Endometrium (tissue), 2 donors: ENCODE measurements around the gene SNX12.
"Not testable (repeated sequence)": the region's sequence is repeated elsewhere in the genome, so short reads cannot be mapped to it uniquely, and the experiment has no call there.

Source experiments
- FAIRE-seq: peaks from 2 replicates; lab custom pipeline; 2012; peaks lifted over from hg19 to GRCh38; lab: Jason Lieb, UNC
- donor health status: control.
- donor health status: control.

Gene SNX12

DNA sequence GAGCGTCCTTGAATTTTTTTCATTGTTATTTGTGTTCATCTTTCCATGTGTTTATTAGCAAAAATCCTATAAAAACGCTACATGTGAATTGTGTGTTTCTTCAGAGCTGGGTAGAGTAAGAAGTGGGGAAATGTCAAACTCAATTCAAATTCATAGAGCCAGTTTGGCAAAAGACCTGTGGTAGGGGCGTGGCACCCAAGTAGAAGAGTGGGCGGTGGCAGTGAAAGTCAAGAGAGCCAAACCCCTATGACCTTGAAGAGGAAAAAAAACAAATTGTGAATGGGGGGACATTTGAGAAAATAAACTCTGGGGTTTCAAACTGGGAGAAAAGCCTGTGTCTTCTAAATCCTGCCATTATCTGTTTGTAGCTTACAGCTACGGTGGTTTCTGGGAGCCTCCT is 23.1 kb upstream of the SNX12 start:
- no peak for FAIRE-seq

DNA sequence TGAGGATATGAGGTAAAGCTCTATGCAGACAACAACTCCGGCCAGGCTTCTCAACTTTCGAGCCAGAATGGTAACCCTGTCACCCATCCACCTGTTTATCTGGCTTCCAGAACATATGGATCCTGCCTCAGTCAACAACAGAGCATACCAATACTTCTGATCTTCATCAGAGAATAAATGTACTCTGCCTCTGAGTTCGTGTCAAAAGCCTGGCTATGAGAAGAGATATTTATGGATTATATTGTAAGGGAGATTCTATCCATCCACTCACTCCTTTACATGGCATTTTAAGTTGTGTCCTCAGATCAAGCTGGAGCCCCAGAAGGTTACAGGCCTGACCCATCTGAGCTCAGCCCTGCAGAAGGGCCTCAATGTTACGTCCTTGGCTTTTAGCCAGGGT is 17.8 kb upstream of the SNX12 start:
- no peak for FAIRE-seq

DNA sequence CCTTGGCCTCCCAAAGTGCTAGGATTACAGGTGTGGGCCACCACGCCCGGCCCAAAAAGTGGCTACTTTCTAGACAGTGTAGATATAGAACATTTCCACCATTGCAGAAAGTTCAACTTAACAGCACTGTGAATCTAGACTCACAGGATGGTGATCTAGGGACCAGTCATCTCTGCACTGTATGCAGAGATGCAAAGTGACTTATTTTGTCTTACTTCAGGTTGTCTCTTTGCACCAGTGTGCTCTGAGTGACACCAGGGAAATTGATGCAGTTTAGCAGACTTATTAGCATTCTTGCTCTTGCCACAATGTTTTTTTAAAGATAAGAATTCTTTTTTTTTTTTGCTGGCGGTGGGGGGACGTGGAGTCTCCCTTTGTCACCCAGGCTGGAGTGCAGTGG is 14.7 kb upstream of the SNX12 start:
- FAIRE-seq, result no peak

DNA sequence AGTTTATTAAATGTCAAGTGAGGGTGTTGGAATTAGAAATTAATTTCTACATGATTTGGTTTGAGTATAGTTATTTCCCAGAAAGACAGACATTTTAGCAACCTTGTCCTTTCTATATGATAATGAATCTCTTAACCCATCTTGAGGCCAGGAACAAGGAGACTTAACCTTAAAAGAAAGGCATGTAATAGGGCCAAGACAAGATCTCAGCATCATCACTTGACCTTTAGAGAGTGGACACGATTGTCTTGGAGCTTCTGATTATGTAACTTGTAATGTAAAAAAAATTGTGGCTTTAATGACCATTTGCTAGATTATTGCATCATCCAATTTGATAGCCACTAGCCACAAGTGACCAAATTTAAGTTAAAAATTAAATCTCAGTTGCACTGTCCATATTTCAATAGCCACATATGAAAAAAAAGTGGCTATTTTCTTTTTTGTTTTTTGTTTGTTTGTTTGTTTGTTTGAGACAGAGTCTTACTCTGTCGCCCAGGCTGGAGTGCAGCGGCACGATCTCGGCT is 14.1 kb upstream of the SNX12 start:
- FAIRE-seq, result no peak

DNA sequence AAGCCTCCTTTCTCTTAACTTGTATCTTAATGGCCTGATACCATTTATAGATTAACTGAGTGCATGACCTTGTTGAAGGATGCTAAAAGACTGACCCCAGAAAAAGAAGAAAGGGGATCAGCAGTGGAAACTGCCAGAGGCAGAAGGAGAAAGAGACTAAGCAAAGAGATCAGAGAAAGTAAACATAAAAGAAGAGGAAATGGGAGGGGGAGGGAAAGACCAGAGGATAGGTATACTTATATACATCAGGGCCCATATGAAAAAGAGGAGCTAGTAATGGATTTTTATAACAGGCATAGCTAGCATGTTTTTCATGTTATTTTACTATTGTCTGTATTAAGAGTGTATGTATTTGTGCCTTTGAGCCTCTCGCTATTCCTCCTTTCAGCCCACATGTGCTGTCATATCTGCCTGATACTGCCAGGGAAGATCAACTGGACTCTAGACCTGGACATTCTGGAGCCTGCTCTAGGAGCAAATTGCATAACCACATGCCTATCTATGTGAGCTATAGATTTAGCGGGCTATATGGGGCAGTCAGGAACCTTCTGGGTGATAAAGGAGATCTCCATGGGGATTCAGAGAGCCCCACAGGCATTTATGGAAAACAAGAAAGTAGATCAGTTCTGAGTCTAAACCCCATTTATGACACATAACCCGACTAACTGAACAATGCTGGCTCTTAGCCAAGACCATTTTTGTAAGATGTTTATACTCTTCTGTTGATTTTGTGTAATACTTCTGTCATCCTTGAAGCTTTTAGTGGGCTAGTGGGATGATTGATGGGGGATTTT is 13.4 kb upstream of the SNX12 start:
- FAIRE-seq, result no peak

DNA sequence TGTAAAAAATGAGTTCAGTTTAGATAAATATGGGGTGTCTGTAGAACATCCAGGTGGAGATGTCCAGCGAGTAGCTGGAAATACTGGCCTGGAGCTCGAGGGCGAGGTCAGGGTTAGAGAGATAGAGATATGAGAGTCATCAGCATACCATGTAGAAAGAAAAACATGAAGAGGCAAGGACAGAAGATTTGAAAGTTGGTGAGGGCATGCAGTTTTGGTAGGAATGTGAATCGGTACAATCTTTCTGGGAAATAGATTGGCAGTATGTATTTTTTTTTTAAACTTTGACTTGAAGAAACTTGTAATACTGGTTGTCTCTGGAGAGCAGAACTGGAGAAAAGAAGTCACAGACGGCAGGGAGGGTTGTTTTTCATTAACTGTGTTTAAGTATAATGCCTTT is 2.4 kb upstream of the SNX12 start:
- no peak for FAIRE-seq

DNA sequence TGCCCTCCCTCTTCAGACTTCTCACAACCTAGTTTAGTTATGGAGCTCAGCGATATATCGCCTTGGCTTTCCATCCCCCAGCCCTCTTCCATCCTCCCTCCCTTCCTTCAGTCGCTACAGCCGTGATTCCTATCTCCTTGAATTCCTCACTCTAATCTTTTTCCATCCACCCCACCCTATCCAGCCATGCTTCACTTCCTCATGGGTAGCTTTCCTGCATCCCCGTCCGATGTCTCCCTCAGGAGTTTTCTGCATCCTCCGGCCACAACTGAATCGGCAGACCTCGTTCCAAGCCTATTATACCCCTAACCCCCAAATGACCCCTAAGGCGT is 456 bp downstream of the SNX12 start:
- FAIRE-seq, result no peak

DNA sequence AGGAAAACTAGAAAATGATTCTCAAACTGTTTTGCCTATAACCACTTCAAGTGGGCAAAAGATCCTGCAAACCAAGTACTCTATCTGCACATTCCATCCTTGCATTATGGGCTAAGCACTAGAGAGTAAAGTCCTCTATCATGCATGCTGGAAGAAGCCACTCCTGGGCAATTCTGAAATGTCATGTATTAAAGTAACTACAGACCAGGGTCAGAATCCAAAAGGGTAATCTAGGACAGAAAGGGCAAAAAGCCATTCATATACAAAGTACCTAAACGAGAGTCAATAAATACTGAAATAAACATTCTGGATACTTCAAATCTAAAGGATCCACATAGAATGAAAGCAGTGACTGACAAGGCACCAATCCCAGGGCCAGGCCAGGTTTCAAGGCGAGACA is 1.0 kb downstream of the SNX12 start:
- FAIRE-seq, result no peak

DNA sequence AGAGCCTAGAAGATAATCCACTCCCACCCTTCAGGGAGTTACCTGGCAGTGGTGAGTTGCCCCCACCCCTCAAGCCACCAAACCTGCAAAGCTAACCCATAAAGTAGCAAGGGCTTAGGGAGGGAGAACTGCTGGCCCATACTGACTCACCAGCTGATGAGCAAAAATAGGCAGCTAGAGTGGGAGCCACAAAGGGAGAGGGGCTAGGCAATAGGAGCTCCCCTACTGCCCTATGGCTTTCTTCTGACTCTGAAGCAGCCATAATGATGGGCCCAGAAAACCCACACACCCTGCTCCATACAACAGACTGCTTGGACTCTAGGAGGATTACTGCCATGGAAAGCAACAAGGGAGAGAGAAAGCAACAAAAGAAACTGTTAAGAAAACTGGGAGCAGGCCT is 8.0 kb downstream of the SNX12 start:
- FAIRE-seq, result no peak

DNA sequence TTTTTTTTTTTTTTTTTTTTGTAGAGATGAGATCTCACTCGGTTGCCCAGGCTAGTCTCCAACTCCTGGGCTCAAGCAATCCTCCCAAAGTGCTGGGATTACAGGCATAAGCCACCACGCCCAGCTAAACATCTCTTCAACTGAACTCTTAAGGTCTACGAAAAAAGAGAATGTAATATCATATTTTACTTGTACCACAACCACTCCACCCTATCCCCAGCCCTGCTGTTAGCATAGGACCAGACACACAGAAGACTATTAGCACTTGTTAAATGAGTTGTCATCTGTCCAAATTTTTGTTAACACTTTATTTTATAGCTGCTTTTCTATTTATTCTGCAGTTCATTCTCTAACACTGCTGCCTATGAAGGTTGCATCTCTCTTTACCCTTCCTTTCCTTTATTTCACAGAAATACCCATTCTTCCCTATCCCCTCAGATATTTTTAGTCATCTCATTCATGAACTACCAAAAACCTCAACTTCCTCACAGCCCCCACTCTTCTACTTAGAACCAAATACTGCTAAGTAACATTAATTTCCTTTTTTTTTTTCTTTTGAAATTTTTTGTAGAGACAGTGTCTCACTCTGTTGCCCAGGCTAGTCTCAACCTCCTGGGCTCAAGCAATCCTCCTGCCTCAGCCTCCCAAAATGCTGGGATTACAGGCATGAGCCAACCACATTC is 10.1 kb downstream of the SNX12 start:
- no peak for FAIRE-seq

DNA sequence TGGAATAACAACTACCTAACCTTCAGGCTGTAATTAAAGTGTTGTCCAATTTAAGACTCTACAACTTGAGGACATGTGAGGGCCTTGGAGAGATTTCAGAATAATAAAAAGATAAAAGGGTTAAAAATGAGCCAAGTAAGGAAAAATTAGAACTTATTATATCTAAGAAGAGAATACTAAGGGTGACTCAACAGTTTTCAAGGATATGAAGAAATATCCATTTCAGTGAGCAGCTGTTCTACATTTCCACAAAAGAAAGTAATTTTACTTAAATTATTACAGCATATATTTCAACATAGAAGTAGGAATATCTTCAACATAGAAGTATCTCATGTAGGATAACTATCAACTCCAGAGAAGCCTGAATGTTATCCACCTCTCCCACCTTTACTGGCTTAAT is 11.3 kb downstream of the SNX12 start:
- no peak for FAIRE-seq

DNA sequence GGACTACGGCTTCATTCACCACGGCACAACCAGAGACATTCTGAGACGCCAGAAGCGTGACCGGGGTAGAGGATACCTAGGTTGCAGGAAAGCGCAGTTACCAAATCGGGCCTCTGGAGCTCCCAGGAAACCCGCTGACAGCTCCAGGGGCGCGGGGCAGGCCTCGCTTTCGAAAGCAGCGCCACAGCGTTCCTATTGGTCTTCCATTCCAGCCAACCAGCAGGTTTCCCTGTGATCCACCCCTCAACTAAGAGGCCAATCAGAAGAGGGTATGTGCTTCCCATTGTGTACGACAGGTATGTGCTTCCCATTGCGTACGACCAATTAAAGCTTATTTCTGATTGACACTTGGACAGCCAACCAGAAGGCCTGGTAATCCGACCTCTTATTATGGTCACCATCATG is 14.9 kb downstream of the SNX12 start:
- no peak for FAIRE-seq

DNA sequence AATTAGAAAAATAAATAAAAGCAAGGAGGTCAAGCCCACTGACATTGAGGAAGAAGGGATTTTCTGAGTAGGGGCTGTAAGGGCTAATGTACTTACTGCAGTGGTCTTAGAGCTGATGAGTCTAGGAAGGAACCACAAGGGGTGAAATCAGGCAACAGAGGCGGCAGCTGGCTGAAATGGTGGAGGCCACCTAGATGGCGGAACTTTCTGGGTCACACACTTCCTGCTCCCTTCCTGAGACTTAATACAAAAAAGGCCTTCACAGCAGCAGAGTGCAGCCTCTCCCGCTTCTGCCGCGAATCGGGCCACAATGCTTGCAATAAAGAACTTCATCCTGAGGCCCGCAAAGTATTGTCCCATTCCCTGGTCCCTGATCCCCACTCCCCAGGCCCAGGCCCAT is 15.4 kb downstream of the SNX12 start:
- no peak for FAIRE-seq

DNA sequence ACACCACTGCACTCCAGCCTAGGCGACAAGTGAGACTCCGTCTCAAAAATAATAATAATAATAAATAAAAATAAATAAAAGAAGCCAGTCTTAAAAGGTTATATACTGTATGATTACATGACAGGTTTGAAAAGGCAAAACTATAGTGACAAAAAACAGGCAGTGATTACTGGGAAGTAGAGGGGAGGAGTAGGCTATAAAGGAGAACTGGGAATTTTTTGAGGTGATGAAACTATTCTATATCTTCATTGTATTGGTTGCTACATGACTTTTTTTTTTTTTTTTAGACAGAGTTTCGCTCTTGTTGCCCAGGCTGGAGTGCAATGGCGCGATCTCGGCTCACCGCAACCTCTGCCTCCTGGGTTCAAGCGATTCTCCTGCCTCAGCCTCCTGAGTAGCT is 20.2 kb downstream of the SNX12 start:
- FAIRE-seq, result not testable (repeated sequence)

DNA sequence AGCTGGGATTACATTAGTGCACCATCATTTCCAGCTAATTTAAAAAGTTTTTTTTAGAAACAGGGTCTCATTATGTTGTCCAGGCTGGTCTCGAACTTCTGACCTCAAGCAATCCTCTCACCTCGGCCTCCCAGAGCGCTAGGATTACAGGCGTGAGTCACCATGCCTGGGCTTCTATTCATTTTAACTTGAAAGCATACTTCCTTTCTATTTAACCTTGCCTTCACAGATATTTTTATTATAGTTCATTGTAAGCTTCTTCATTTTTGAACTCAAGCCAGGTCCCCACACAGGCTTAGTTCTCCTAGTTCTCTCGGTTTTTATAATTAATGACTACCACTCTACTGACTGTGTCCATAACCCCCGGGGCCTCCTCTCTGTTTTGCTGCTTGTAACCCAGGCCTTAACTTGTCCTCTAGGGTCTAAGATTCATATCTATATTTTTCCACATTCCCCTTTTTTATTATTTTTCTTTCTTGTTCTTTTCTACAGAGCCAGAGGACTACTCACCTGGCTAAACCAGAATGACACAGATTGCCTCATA is 50.7 kb downstream of the SNX12 start:
- FAIRE-seq, result no peak
